Ascending aorta (tissue), 2 donors: ENCODE measurements around the gene KPNA5. TPM values are rescaled to one million over a fixed set of nuclear protein-coding genes. Genes with fewer than 3 reads are reported as not detected.
"Not testable (repeated sequence)": the region's sequence is repeated elsewhere in the genome, so short reads cannot be mapped to it uniquely, and the experiment has no call there.

ENCODE experiments used
- DNase-seq, 2 donors: peaks; one replicate each; pipeline ENCODE4 v3.0.0-alpha.2; 2019; ENCODE audit warnings: low spot score in 2 of 2
- H3K27ac ChIP-seq, 2 donors: fragments of 200-600 bp; sonication (generic); one replicate each; pipeline ENCODE4 v1.5.1; 2016 to 2017; ENCODE audit warnings: mild to moderate bottlenecking in 1 of 2
- H3K27me3 ChIP-seq: fragments of 200-600 bp; sonication (generic); one replicate; pipeline ENCODE4 v1.5.1; 2017
- H3K36me3 ChIP-seq, 2 donors: fragments of 200-600 bp; sonication (generic); one replicate each; pipeline ENCODE4 v1.5.1; 2016
- H3K4me1 ChIP-seq, 2 donors: fragments of 200-600 bp; sonication (generic); one replicate each; pipeline ENCODE4 v1.5.1; 2016 to 2017; ENCODE audit warnings: mild to moderate bottlenecking in 1 of 2
- H3K4me3 ChIP-seq, 2 donors: fragments of 200-600 bp; sonication (generic); one replicate each; pipeline ENCODE4 v1.5.1; 2016 to 2017; ENCODE audit warnings: mild to moderate bottlenecking in 1 of 2
- H3K9me3 ChIP-seq, 2 donors: fragments of 200-600 bp; sonication (generic); one replicate each; pipeline ENCODE4 v1.5.1; 2016
- intact Hi-C: fragments of 100-400 bp; cut with DNase I; formaldehyde crosslinking; loops from one replicate; pipeline ENCODE4 v1.15.1; 2023
- total RNA-seq: library from RNA; depleted of rRNA; stranded (reverse); fragments of >200 nt; gene quantifications from one replicate; pipeline ENCODE4 v1.1.0, GENCODE V29; 2016
- TF ChIP-seq, protein P1 (sequence below), 3 experiments: fragments of 200-600 bp in 2 of 3; fragments of 450-650 bp in 1 of 3; sonication (generic) in 2 of 3; IDR thresholded peaks; one replicate each; pipeline ENCODE4 v1.5.1; 2016 to 2019; ENCODE audit warnings: antibody characterized with exemption in 3 of 3, mild to moderate bottlenecking in 1 of 3, moderate library complexity in 1 of 3

The KPNA5 gene
- total RNA-seq, 1 donor from 2014 or later = 0.96 TPM

DNA sequence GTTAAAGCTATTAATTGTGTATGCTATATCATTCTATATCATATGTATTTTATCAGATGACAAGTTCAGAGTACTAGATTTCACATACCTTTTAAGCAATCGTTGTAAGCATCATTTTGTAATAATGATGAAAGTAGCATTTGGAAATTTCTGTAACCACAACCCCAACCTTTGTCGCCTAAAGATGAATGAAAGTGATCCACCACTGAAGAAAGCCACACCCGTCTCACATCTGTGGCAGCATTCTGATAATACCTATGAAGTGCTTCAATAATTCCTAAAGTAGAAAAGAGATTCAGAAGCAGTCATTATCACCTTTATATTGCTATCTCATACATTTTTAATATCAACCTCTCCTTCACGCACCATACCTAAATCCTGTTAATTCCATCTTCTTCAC, 29.1 kb upstream of the KPNA5 start:
- intact Hi-C loops = no loop called here
- no peak overlapping the region for H3K27ac ChIP-seq
- no peak overlapping the region for H3K4me3 ChIP-seq
- H3K4me1 ChIP-seq = no peaks in the 10 kb centered on the region
- TF ChIP-seq, protein P1, sequence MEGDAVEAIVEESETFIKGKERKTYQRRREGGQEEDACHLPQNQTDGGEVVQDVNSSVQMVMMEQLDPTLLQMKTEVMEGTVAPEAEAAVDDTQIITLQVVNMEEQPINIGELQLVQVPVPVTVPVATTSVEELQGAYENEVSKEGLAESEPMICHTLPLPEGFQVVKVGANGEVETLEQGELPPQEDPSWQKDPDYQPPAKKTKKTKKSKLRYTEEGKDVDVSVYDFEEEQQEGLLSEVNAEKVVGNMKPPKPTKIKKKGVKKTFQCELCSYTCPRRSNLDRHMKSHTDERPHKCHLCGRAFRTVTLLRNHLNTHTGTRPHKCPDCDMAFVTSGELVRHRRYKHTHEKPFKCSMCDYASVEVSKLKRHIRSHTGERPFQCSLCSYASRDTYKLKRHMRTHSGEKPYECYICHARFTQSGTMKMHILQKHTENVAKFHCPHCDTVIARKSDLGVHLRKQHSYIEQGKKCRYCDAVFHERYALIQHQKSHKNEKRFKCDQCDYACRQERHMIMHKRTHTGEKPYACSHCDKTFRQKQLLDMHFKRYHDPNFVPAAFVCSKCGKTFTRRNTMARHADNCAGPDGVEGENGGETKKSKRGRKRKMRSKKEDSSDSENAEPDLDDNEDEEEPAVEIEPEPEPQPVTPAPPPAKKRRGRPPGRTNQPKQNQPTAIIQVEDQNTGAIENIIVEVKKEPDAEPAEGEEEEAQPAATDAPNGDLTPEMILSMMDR (IDR thresholded peaks at IDR 0.05) = no peak
- peaks cover 0 to 12% of the 10 kb centered on the region in 2 donors for H3K36me3 ChIP-seq
- no peak for DNase-seq
- H3K27me3 ChIP-seq = no peaks in the 10 kb centered on the region
- no peaks in the 10 kb centered on the region for H3K9me3 ChIP-seq

DNA sequence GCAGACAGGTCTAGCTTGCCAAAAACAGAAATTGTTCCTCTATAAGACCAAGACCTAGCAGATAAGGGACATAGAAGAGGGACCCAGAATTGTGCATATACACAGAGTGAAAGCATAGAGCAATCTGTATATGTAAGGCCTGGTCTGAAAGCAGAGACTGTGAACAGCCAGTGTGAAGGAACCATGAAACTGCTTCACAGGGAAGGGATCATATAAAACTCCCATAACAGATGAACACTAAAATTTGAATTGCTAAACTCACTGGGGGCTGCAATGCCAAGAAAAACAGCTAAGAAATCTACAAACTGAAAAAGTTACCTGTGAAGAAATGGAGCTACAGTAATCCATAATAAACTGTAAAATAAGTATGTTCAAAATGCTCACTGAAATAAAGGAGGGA, 19.4 kb upstream of the KPNA5 start:
- intact Hi-C loops = loop anchor here (10.0 kb wide), 1 partner anchor 387 kb away; the partner anchor contains the start of gene TSPYL1
- Histone ChIP-seq H3K27ac (no peak overlapping the region), H3K27me3 (no peaks in the 10 kb centered on the region), H3K4me3 (no peak overlapping the region), H3K4me1 (peaks cover 0 to 12% of the 10 kb centered on the region in 2 donors), H3K9me3 (no peaks in the 10 kb centered on the region), H3K36me3 (peaks cover 3 to 4% of the 10 kb centered on the region in 2 donors)
- TF ChIP-seq, protein P1 (IDR thresholded peaks at IDR 0.05) = no peak
- DNase-seq = no peak

DNA sequence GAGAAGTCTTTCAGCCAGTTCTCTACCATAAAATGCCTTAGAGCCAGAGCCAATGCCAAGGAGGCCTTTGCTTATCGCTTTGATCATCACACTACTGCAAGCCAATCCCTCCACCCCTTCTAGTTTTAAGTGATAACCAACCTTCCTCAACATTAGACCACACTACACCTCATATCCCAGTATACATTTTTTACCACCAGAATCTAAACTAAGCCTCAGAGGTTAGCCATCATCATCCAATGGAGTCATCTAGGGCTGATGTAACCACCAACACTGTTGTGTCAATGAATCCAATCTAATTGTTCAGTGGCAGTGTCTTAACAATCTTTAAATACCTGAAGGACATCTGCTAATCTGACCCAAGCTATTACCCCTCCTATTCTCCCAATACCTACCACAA, 18.8 kb upstream of the KPNA5 start:
- H3K4me3 ChIP-seq = no peak overlapping the region
- H3K27me3 ChIP-seq = no peaks in the 10 kb centered on the region
- peaks cover 3 to 4% of the 10 kb centered on the region in 2 donors for H3K36me3 ChIP-seq
- intact Hi-C loops = loop anchor here (10.0 kb wide), 1 partner anchor 387 kb away; the partner anchor contains the start of gene TSPYL1
- peaks cover 0 to 16% of the 10 kb centered on the region in 2 donors for H3K4me1 ChIP-seq
- no peak overlapping the region for H3K27ac ChIP-seq
- TF ChIP-seq, protein P1 (IDR thresholded peaks at IDR 0.05) = no peak
- DNase-seq = no peak
- H3K9me3 ChIP-seq = no peaks in the 10 kb centered on the region

DNA sequence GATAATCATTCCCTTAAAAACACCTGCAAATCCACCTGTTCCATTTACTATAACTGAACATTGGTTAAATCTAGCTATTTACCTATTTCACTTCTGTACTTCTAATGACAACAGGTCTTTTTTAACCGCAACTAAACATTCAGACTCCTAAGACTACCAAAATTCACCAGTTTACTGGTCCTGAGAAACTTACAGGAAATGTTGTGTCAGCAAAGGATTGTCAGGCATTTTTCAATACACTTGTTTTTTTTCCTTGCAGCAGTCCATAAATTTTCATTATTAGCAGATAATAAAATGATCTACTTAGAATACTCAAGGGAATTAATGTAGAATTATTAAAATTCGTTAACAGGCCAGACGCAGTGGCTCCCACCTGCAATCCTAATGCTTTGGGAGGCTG, 17.7 kb upstream of the KPNA5 start:
- intact Hi-C loops = loop anchor here (10.0 kb wide), 1 partner anchor 389 kb away; the partner anchor contains the start of gene TSPYL1
- TF ChIP-seq, protein P1 (IDR thresholded peaks at IDR 0.05) = no peak
- H3K27me3 ChIP-seq = no peaks in the 10 kb centered on the region

DNA sequence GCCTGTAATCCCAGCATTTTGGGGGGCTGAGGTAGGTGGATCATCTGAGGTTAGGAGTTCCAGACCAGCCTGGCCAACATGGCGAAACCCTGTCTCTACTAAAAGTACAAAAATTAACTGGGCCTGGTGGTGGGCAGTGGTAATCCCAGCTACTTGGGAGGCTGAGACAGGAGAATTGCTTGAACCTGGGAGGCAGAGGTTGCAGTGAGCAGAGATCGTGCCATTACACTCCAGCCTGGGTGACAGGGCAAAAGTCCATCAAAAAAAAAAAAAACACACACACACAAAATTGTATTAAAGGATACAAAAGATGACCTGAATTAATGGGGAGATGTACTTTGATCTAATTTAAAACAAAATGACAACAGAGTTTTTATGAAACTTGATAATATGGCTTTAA, 16.8 kb upstream of the KPNA5 start:
- H3K9me3 ChIP-seq, H3K36me3 ChIP-seq, H3K27me3 ChIP-seq, DNase-seq, H3K27ac ChIP-seq, H3K4me3 ChIP-seq: not testable (repeated sequence)
- H3K4me1 ChIP-seq = peaks cover 0 to 20% of the 10 kb centered on the region in 2 donors
- intact Hi-C loops = loop anchor here (10.0 kb wide), 1 partner anchor 389 kb away; the partner anchor contains the start of gene TSPYL1

More for the DNA sequence above, 17.7 kb upstream of the KPNA5 start:
- Histone ChIP-seq H3K27ac (no peak overlapping the region), H3K9me3 (no peaks in the 10 kb centered on the region), H3K4me3 (no peak overlapping the region), H3K36me3 (peaks cover 1 to 4% of the 10 kb centered on the region in 2 donors), H3K4me1 (peaks cover 0 to 20% of the 10 kb centered on the region in 2 donors)
- DNase-seq = no peak

DNA sequence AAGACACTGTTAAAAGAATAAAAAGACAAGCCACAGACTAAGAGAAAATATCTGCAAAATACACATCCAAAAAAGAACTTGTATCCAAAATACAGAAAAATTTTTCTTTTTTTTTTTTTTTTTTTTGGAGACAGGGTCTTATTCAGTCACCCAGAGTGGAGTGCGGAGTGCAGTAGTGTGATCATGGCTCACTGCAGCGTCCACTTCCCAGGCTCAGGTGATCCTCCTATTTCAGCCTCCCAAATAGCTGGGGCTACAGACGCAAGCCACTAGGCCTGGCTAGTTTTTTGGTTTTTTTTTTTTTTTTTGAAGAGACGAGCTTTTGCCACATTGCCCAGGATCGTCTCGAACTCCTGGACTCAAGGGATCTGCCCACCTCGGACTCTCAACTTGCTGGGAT, 15.5 kb upstream of the KPNA5 start:
- Histone ChIP-seq H3K36me3 (no peaks in the 10 kb centered on the region), H3K9me3 (no peaks in the 10 kb centered on the region), H3K4me3 (no peak overlapping the region), H3K4me1 (peaks cover 0 to 20% of the 10 kb centered on the region in 2 donors), H3K27me3 (no peaks in the 10 kb centered on the region), H3K27ac (no peak overlapping the region)
- no peak for DNase-seq
- intact Hi-C loops = loop anchor here (5.0 to 10.0 kb wide), 2 partner anchors 93 to 391 kb away; partner anchors contain the start of genes RWDD1 and TSPYL1
- TF ChIP-seq, protein P1 (IDR thresholded peaks at IDR 0.05) = no peak
